ENCODE results near the gene CNTROB.

Gene CNTROB

DNA sequence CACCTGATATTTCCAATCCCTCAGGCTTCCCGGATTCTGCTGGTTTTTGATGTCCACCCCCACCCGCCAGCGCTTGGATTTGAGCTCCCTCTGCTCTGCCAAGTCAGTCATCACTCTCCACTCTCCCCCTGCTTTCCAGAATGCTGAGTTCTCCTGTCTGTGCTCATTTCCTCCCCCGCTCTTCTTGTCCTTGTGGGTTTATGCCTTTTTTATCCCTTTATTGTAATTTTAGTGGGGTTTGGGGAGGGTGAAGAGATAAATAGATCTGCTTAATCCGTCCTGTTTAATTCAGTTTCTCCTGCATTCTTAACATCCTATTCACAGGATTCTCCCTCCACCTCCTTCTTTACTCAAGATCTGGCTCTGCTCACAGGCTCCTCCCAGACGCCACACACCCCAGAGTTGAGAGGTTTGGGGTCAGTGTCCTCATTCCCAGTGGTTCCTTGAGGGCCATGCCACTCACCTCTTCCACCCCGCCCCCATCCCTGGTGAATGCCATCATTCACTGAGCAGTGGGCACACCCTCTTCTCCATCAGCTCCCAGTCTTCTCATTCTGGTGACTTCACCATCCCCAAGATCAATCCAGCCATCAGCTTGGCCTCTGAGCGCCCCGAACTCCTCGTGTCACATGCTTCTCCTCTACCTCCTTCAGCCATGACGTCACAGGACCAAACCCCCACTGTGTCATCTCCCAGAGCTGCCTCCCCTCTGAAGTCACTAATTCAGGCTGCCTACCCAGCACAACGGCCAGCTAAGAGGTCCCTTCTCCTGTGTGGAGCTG is 55.3 kb downstream of the CNTROB start:
- DNase-seq = no peak

DNA sequence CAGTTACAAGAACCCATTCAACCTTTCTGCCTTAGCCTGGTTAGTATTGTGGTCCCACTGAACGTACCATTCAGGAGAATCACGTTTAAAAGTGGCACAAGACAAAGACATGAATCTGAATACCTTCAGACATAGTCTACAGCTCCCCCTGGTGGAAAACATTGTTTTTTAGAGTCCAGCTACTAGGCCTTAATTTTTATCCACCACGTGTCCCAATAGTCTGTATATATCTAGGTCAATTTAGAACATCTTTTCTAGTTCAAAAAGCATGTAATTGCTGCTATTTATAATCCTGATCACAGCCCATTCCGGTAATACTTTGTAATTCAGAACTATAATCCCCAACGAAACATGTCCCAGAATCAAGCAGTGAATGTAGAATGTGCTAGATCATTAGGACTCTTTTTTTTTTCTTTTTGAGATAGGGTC is 56.8 kb downstream of the CNTROB start:
- DNase-seq = no peak

DNA sequence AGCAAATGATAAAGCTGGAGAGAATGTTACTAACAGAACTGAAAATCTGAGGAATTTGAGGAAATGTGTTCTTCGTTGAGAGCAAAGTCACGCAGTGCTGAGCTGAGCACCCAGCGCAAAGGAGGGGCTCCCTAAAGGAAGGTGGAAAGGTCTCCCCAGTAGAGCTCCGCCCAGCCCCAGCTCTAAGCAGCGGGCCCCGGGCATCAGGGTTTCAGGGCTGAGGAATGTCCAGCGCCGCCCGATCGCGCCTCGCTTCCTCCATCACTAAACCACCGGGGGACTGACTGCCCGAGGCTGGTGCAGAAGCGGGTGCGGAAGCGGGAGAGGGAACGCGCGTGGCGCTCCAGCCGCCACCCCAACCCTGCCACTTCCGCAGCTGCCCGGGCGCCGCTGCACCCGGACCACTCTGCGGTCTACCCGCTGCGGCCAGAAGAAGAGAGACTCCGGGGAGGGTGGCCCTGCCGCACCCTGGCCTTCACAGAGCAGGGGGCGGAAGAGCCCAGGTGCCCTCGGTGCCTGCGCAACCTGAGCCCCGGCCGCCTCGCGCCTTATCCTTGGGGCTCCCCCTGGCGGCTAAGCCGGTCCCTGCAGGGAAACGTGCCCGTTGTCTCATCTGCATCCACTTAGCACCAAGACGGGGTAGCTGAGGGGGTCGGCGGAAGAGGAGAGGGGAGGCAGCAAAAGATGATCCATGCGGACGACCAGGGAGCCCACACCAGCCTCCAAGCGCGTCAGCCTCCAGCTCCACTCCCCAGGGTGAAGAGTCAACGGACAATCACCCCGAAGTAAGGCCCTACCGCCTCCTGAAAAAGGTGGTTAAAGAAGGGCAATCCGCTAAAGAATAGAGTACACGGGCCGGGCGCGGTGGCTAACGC is 58.0 kb downstream of the CNTROB start:
- DNase-seq = peak; percentile 72

DNA sequence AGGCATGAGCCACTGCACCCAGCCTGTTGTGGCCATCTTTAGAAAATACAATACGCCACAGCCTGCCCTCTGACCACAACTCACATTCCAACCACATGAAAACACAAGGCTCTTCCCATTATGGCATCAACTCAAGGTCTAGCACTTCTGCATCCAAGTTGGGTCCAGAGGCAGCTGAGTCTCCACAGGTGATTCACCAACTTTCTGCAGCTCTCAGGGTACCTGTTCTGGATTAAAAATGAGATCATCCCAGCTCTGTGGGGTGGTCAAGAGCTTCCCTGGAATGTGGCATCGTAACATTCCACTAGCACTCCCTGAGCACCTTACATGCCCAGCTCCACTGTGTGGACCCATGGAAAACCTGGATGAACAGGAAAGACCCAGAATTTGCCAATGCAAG is 60.5 kb downstream of the CNTROB start:
- no peak for DNase-seq

DNA sequence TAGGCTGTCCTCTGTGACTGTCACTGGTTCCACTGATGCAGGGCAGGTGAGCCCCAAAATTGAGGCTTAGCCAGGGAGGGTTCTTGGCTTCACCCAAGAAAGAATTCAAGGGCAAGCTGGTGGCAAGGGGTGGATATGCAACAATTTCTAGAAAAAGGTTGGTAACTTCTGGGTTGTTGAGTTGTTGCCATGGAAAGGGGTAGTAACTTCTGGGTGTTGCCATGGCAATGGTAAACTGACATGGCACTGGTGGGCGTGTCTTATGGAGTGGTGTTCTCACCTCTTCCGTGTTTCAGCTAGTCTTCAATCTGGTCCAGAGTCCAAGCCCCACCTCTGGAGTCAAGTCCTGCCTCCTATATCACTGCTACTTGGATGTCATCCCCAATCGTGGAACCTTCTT is 60.9 kb downstream of the CNTROB start:
- DNase-seq = no peak

DNA sequence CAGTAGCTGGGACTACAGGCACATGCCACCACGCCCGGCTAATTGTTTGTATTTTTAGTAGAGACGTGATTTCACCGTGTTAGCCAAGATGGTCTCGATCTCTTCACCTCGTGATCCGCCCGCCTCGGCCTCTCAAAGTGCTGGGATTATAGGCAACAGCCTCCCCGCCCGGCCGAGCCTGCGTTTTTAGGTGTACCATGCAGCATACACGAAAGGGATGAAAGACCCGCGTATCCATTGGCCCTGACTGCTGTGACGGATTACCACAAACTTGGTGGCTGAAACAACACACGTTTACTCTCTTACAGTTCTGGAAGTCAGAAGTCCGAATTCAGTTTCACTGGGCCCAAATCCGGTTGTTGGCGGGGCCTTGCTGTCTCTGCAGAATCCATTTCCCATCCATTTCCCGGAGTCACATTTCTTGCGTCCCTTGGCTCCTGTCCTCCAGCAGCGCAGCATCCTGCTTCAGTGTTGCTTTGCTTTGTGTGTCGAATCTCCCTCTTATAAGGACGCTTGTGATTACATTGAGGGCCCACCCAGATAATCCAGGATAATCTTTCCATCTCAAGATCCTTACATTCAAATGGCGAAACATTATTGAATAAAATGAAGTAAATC is 62.1 kb downstream of the CNTROB start:
- no peak for DNase-seq

DNA sequence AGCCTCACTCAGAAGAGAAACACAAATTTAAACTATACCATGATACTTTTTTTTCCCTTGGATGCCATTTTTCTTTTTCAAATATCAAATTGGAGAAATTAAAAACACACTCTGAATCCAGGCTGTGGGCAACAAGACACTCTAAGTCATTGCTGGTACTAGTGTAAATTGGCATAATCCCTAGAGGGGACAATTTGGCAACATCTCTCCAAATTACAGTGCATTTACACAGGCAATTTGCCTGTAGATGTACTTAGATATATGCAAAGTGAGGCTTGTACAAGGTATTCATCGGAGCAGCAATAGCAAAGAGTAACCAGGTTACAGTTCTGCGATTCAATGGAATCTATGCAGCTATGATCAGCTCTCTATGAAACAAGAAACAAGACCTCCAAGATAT is 63.7 kb downstream of the CNTROB start:
- DNase-seq = no peak

DNA sequence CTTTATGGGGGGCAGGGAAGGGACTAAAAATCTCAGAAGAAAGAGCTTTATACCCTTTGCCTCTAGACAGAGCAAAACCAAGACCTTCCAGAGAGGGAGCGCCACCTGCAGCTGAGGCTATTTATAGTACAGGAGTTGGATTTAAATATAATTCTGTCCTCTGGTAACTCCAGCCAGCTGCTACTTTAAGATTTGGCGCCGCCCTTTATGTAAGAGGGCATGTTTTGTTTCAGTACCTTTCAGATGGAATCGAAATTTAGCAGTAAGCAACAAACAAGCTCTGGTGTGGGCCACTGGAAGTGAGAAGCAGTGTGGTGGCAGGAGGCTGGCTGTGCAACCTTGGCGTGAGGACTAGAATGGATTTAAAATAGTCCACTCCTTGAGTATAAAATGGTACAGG is 65.2 kb downstream of the CNTROB start:
- DNase-seq = no peak

Measured in 8988T (cell line).